Lung microvascular endothelial cell (primary cell): ENCODE results near the gene INAFM1. TPM values are rescaled to one million over a fixed set of nuclear protein-coding genes. Genes with fewer than 3 reads are reported as not detected.

ENCODE experiments used
- DNase-seq, 2 donors: peaks; one replicate each; pipeline versions ENCODE4 v3.0.0 to v3.0.0-alpha.2; 2010; ENCODE audit warnings: low read depth in 2 of 2
- total RNA-seq: library from RNA; depleted of rRNA; stranded (reverse); fragments of >200 nt; gene quantifications from 2 replicates; pipeline ENCODE4 v1.2.1, GENCODE V29; 2014

INAFM1 gene
- total RNA-seq, 1 donor from 2014 or later, result 1.2 TPM

DNA sequence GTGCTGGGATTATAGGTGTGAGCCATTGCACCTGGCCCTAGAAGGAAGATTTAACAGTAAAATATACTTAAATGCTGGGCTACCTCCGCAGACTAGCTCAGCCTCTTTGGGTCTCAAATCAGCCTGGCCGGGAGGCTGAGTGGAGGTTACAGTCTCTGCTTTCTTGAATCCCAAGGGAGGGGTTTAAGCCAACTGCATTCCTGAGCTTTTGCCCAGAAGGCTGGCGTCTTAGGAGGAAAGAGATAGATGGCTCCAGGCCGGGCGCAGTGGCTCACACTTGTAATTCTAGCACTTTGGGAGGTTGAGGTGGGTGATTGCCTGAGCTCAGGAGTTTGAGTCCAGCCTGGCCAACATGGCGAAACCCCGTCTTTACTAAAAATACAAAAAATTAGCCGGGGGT lies 34.4 kb downstream of the INAFM1 start:
- no peak for DNase-seq

DNA sequence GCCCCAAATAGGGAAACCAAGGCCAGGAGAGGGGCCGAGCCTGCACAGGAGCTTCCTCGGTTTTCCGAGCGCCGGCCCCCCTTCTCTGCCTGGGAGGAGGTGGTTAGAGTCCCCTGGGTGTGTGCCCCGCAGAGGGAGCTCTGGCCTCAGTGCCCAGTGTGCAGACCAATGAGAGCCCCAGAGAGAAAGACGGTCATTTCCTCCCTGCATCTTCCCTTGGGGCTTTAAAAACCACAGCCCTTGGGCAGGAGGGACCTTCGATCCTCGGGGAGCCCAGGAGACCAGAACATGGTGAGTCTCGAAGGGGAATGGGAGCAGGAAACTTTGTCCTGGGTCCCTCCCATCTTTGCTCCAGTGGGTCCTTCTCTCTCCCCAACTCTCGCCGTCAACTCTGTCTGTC lies 34.9 kb downstream of the INAFM1 start, which contains the start of gene C5AR1:
Gene C5AR1 (plus strand): TSS at position 254 of the 400 bp plus-strand sequence. CDS start 35 bp downstream, at position 289.
- DNase-seq, result no peak

DNA sequence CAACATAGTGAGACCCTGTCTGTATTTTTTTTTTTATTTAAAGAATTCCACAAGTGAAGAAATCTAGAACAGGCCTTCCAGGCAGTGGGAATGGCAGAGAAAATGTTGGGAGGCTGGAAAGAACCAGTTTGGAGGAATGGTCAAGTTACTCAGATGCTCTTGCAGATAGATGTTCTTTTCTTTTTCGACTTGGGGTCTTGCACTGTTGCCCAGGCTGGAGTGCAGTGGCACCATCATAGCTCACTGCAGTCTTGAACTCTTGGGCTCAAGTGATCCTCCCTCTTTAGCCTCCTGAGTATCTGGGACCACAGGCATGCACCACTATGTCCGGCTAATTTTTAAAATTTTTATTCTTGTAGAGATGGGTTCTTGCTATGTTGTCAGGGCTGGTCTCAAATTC lies 35.6 kb downstream of the INAFM1 start:
- DNase-seq, result no peak

DNA sequence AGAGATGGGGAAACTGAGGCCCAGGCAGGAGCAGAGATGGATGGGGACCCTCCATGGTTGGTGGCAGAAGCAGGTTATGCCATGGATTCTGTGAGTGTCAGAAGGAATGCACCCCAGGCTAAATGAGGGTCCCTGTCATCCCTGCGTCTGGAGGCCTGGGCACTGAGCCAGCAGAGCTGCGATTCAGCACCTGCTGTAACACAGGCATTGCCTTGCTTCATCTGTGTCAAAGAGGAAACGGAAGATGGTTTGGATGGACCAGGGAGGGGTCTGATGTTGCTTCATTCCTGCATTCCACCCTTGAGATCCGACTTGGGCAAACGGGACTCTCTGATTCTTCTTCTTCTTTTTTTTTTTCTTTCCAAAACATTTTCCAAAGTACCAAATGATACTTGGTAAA lies 36.1 kb downstream of the INAFM1 start:
- DNase-seq, result no peak

DNA sequence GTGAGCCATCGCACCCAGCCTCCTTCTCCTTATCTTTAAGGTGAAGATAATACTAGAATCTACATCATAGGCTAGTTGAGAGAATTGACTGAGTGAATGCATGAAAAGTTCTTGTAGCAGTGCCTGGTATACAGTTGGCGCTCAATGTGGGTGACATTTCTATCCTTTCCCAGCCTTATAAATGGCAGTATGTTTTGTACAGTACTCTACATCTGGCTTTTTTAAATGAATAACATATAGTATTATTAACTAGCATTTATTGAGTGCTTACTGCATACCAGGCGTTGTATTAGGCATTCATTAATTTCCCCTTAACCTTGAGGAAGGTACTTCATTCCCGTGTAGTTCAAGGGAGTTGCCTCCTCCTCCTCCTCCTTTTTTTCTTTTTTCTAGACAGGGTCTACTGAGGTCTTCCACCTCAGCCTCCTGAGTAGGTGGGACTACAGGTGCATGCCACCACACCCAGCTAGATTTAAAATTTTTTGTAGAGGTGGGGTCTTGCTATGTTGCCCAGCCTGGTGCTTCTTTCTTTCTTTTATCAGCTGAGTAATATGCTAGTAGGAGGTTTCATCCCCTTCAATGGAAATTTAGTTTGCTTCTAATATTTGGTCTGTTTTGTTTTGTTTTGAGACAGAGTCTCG lies 37.8 kb downstream of the INAFM1 start:
- no peak for DNase-seq

DNA sequence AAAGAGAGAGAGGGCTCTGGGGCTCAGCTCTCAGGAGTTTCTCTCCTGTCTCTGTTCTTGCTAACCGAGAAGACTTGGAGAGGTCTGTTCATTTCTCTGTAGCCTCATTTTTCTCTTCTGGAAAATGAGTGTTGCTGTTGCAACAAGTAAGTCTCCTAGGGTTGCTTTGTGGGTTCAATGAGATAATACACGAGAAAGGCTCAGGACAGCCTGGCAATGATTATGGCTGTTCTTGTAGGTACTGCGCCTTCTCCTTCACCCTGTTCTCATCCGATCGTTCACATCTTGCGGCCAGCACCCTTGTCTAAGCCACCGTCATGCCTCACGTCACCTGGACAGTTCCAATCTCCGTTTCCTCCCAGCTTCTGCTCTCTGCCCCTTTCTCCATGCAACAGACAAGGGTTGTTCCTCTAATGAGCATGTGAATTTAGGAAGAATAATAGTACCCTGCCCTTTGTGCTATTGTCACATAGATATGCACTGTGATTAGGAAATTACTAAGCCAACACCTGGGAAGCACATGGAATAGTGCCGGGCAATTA lies 39.1 kb downstream of the INAFM1 start:
- no peak for DNase-seq

DNA sequence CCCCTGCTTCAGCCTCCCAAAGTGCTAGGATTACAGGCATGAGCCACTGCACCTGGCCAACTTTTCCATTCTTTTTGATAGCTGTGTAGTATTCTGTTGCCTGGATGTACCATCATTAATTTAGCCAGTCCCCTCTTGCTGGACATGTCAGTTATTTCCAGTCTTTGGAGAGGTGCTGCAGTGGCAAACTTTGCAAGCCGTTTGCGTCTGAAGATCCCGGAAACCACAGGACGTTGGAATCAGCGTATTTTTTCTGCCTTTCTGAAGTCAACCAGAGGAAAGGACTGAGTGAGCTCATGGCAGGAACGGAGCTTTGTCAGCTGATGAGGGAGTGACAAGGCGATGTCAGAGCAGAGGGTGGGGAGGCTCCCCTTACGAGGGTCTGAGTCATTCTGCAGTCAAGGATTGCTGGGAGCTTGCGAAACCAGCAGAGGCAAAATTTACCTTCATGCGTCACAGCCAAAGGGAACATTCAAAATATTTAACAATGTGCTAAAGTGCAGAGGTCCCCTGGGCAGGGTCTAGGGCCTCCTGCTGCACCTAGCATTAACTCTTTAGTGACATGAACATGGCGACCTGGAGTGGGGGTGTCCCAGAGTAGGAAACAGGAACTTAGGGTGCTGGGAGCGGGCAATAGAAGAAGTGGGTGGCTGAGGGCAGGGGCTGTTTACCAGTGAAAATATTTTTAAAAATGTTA lies 40.6 kb downstream of the INAFM1 start:
- peak; percentile 14 to 94 for DNase-seq

DNA sequence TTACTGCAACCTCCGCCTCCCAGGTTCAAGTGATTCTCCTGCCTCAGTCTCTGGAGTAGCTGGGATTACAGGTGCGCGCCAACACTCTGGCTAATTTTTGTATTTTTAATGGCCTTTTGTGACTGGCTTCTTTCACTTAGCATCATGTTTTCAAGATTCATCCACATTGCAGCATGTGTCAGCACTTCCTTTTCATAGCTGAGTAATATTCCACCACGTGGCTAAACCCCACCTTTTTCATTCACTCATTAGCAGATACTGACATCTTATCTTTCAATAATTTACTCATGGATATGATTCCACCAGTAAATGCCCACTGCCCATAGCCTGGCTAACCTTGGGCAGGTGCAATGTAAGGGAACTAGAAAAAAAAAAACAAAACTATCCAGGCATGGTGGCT lies 41.8 kb downstream of the INAFM1 start:
- DNase-seq, result no peak

DNA sequence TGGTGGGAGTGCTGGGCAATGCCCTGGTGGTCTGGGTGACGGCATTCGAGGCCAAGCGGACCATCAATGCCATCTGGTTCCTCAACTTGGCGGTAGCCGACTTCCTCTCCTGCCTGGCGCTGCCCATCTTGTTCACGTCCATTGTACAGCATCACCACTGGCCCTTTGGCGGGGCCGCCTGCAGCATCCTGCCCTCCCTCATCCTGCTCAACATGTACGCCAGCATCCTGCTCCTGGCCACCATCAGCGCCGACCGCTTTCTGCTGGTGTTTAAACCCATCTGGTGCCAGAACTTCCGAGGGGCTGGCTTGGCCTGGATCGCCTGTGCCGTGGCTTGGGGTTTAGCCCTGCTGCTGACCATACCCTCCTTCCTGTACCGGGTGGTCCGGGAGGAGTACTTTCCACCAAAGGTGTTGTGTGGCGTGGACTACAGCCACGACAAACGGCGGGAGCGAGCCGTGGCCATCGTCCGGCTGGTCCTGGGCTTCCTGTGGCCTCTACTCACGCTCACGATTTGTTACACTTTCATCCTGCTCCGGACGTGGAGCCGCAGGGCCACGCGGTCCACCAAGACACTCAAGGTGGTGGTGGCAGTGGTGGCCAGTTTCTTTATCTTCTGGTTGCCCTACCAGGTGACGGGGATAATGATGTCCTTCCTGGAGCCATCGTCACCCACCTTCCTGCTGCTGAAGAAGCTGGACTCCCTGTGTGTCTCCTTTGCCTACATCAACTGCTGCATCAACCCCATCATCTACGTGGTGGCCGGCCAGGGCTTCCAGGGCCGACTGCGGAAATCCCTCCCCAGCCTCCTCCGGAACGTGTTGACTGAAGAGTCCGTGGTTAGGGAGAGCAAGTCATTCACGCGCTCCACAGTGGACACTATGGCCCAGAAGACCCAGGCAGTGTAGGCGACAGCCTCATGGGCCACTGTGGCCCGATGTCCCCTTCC lies 45.5 kb downstream of the INAFM1 start:
- DNase-seq, result no peak

DNA sequence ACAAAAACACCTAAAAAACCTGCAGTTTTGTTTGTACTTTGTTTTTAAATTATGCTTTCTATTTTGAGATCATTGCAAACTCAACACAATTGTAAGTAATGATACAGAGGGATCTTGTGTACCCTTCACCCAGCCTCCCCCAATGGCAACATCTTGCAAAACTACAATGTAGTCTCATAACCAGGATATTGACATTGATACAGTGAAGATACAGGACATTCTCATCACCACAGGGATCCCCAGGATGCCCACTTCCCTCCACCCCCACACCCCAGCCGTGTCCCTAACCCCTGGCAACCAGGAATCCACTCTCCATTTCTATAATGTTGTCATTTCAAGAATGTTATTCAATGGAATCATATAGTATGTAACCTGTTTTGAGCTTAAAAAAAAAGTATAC lies 46.9 kb downstream of the INAFM1 start:
- no peak for DNase-seq

DNA sequence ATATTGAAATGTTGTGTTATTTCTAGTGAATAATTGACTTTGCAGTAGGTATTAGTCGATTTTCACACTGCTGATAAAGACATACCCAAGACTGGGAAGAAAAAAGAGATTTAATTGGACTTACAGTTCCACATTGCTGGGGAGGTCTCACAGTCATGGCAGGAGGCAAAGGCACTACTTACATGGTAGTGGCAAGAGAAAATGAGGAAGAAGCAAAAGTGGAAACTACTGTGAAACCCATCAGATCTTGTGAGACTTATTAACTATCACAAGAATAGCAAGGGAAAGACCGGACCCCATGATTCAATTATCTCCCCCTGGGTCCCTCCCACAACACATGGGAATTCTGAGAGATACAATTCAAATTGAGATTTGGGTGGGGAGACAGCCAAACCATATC lies 47.4 kb downstream of the INAFM1 start:
- no peak for DNase-seq

DNA sequence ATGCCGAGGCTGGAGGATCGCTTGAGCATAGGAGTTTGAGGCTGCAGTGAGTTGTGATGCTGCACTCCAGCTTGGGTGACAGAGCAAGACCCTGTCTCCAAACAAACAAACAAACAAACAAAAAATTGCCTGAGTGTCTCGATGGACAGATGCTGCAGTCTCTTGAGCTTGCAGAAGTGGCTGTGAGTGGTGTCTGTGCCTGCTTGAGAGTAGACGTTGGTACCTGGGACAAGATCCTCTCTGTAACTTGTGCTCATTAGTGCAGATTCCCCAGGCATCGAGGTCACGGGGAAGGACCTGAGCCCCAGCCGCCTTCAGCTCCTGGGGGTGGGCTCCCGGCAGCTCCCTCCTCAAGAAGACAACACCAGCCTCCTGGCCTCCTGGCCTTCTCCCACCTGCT lies 48.7 kb downstream of the INAFM1 start:
- DNase-seq, result no peak

DNA sequence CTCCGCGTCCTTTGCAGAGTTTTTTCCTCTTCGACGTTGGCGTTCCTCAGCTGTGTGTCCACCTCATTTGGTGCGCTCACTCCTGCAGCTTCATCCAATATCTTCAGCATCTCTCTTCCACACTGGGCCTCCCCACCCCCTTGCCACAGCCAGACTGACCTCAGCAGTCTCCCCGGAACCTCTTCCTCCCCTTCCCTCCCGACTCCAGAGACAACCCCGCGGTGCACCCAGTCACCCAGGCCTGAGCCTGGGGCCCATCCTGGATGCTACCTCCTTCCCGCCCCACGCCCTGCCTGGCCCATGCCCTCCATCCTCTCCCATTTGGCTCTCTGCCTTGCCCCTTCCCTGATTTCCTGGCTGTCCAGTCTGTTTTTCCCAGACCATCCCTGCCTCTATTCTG lies 49.2 kb downstream of the INAFM1 start:
- DNase-seq, result no peak

DNA sequence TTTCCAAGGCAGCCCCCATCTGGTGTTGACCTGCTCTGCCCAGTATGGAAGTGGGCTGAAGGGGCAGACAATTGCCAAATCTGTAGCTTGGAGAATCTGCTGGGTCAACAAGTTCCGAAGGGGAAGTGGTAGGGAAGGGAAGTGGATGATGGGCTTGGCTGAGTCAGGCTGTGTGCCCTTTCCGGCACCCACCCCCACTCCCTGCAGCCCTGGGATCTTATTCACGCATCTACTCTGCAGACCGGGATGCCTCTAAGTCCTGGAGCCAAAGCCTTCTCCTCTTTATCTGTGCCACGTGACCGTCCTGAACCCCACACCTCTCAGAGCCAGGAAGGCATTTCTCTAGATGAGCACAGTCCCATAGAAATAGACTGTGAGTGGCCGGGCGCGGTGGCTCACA lies 49.8 kb downstream of the INAFM1 start:
- peak; percentile 14 to 69 for DNase-seq

Other genes with a start within 250 kb of the INAFM1 start
- gene TMEM160, start 226.3 kb upstream of the INAFM1 start, total RNA-seq, result 29.0 and 29.6 TPM in 2 replicates
- 7.2 and 9.5 TPM in 2 replicates for gene ZC3H4, start 161.1 kb upstream of the INAFM1 start, total RNA-seq
- 96.8 and 131 TPM in 2 replicates for gene SAE1, start 144.1 kb upstream of the INAFM1 start, total RNA-seq
- 16.5 and 21.4 TPM in 2 replicates for gene BBC3, start 43.7 kb upstream of the INAFM1 start, total RNA-seq
- gene CCDC9, start 18.4 kb upstream of the INAFM1 start, total RNA-seq, result 3.3 and 4.6 TPM in 2 replicates
- gene C5AR1, start 35.0 kb downstream of the INAFM1 start, total RNA-seq, result not detected in 2 replicates
- under 0.01 TPM in 2 replicates for gene C5AR2, start 57.3 kb downstream of the INAFM1 start, total RNA-seq
- 4.1 and 5.2 TPM in 2 replicates for gene DHX34, start 74.4 kb downstream of the INAFM1 start, total RNA-seq
- gene MEIS3, start 144.6 kb downstream of the INAFM1 start, total RNA-seq, result 0.20 and 0.22 TPM in 2 replicates
- 0.22 TPM in 1 of 2 replicates, not detected in the other for gene SLC8A2, start 197.0 kb downstream of the INAFM1 start, total RNA-seq
- gene KPTN, start 209.3 kb downstream of the INAFM1 start, total RNA-seq, result 3.2 and 3.5 TPM in 2 replicates
- gene NAPA, start 240.2 kb downstream of the INAFM1 start, total RNA-seq, result 61.1 and 69.5 TPM in 2 replicates